Urothelium cell line (cell line): ENCODE data around the gene PPP1R14C.

ENCODE experiments used
- DNase-seq: peaks from one replicate; pipeline ENCODE4 v3.0.0; 2011; ENCODE audit warnings: low spot score, mixed read lengths
- FAIRE-seq: peaks from 2 replicates; lab custom pipeline; 2011; peaks lifted over from hg19 to GRCh38; lab: Jason Lieb, UNC

Gene PPP1R14C

GRCh38 chr6:150243620-150244314 lies 100.9 kb downstream of the PPP1R14C start:
- FAIRE-seq (no peak), DNase-seq (no peak)

DNA sequence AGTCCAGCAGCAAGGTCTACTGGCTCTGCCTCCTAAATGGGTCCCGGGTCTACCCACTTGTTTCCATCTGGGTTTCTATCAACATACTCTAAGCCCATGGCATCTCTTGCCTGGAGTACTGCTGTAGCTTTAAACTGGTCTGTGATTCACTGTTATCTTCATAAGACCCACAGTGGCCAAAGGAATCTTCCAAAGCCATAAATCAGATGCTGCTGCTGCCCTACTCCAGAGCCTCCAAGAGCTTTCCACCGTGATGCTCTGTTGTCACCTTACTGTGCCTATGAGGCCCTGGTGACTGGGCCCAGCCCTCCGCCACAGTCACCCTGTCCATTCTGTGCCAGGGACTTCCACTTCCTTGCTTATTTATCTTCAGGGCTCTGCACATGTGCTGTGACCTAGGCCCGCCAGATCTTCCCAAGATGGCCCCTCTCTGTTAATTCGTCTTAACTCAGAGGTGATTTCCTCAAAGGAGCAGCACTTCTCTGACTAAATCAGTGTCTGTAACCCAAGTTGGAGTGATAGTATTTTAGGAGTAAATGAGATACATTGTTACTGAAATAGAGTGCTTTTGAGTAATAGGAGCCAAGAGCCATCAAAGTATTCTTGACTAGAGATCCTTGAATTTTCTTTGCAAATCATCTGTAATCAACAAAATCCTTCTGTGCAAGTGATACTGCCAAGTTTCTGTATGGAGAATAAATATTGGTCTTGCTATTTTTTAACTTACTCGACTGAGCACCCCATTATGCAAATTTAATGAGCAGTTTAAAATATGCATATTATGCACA lies 102.5 kb downstream of the PPP1R14C start:
- DNase-seq (no peak), FAIRE-seq (no peak)

- no peak for FAIRE-seq
- no peak for DNase-seq
These were observed 105.0 kb downstream of the PPP1R14C start for GRCh38 chr6:150247803-150248202.

- FAIRE-seq (no peak), DNase-seq (no peak)
These were observed 105.5 kb downstream of the PPP1R14C start for GRCh38 chr6:150248300-150248699.

DNA sequence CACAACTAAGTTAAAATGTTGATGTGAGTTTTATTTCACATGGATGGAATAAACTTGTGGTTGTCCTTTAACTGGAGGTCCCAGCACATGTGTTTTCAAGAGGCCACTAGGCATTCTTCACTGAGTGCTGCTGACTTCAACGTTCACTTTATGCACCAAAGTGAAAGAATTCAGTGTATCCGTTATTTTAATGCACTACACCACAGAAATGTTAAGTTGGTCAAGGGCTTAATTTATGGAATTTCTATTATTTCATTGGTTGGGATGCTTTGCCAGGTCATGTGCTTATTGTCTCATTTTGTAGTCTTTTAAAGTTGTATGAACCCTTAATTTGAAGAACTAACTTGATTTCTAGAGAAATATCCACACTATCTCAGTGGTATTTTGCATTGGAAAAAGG lies 106.4 kb downstream of the PPP1R14C start:
- no peak for FAIRE-seq
- DNase-seq: no peak

DNA sequence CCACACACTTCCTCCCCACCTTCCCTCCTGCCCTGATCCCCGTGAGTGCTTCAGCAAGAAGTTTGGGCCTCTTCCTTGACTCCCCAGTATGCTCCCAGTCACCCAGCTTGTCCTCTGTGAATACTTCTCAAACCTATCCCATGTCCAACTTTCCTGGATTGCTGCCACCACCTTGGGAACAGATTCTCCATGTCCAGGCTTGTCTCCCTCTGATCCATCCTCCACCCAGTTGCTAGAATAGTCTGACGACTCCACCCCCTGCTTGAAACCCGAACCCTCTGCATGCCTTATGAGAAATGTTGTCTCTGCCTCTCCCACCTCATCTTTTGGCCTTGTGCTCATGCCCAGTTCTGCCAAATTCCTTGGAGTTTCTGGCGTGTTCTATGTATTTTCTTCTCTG lies 108.0 kb downstream of the PPP1R14C start:
- peak; percentile 30 for FAIRE-seq
- peak; percentile 47 for DNase-seq

DNA sequence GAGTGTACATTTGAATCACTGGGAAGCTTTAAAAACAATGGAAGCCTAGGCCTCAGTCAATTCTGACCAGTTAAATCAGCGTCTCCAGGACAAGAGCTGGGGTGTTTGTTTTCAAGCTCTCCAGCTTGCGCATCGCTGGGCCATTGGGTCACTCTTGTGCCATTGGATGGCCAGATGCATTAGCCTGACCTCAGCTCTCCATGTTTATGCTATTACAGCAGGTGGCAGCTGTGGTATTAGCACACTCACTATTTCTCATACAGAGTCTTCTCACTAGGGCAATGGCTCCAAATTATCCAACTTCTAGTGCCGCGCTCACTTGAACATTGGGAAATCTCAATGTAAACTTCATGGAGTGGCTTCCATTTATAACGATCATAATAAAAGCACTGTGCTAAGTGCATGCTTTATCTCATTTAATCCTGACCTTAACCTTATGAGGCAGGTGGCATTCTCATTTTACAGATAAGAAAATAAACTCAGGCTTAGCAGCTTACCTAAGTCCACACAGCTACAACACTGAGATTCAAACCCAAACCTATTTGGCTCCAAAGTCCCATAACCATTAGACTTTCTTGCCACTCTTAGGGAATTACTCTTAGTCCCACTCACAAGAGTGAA lies 108.8 kb downstream of the PPP1R14C start:
- FAIRE-seq (no peak), DNase-seq (no peak)

GRCh38 chr6:150252714-150253444 lies 110.0 kb downstream of the PPP1R14C start:
- DNase-seq (peak; percentile 76), FAIRE-seq (no peak)

- DNase-seq (no peak), FAIRE-seq (no peak)
These were observed 110.6 kb downstream of the PPP1R14C start for GRCh38 chr6:150253489-150253888.

GRCh38 chr6:150254770-150255169 lies 111.9 kb downstream of the PPP1R14C start:
- no peak for DNase-seq

DNA sequence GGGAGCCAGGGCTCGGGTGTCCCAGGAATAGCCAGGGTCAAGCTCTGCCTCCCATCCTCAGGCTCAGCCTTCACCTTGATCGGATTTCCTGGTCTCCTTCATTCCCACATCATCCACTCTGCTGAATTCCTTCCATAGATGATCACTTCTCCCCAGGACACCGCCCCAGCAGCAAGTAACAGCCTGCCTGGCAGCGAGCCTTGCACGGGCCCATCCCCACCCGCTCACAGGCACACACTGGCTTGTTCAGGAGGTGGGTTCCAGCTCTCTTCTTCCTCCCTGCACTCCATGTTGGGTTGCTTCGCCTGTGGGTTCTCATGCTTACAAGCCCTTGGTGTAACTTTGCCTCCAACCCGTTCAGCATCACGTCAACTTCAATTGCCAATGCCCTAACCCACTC lies 113.0 kb downstream of the PPP1R14C start:
- FAIRE-seq: no peak
- DNase-seq: no peak

More at GRCh38 chr6:150254770-150255169, 111.9 kb downstream of the PPP1R14C start:
- FAIRE-seq: no peak

GRCh38 chr6:150256618-150257272 lies 113.9 kb downstream of the PPP1R14C start:
- FAIRE-seq: no peak

DNA sequence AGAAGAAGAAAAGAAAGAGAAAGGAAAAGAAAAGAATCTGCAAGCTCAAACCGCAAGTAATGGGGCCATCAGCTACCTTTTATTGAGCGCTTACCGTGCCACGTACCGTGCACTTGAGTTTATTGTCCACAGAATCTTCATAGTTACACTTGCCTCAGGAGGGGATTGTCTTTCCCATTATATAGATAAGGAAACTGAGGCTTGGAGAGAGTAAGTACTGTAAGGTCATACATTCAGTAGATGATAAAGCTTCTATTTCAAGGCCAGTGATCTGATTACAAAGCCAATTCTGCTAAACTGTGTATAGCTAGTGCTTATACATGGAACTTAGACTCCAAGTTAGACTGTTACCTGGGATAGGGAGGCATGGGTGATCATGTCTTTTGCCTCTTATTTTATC lies 115.5 kb downstream of the PPP1R14C start:
- DNase-seq (no peak), FAIRE-seq (no peak)

More at GRCh38 chr6:150256618-150257272, 113.9 kb downstream of the PPP1R14C start:
- DNase-seq: no peak

- FAIRE-seq (no peak), DNase-seq (no peak)
These were observed 118.1 kb downstream of the PPP1R14C start for GRCh38 chr6:150260931-150261330.

DNA sequence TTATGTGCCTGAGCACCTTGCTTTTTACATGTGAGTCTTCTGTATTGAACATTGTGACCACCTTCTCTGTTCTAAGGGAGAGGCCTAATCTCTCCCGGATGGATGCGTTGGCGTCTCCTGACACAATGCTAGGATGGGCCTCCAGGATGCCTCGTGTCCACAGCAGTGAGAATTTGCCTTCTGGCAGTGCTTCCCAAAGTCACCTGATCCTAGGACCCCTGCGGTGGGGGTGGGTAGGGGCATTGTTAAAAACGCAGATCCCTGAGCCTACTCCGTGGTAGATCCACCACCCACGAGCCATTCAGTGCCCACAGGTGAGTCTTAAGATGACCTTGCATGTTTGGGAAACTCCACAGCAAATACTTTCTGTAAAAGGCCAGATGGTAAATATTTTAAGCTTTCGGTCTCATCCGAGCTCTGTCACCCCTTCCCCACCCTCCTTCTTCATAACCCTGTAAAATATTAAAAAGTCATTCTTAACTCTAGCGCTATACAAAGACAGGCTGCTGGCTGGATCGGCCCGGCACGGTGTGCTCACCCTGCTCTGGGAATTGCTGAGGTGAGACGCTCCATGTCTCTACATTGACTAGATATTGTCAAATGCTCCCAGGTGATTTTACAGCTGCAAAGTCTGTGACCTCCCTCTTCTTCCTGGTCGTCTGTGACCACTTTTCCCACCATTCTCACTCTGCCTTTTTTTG lies 119.3 kb downstream of the PPP1R14C start:
- DNase-seq: no peak
- no peak for FAIRE-seq

DNA sequence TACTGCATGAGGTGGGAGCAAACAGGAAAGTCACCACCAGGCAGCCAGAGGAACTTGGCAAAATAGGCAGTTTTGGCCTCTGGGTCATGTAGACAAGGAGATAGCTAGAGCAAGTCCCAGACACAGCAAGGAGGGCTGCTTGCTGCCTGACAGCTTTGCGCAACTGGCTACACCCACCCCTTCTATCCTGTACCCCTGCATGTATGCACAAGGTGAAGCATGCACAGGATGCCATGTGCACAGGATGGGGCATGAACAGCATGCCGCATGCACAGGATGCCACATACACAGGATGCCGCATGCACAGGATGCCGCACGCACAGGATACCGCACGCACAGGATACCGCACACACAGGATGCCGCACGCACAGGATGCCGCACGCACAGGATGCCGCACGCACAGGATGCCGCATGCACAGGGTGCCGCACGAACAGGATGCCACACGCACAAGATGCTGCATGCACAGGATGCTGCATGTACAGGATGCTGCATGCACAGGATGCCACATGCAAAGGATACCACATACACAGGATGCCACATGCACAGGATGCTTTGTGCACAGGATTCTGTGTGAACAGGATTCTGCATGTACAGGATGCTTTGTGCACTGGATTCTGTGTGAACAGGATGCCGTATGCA lies 121.0 kb downstream of the PPP1R14C start:
- FAIRE-seq: peak; percentile 88

DNA sequence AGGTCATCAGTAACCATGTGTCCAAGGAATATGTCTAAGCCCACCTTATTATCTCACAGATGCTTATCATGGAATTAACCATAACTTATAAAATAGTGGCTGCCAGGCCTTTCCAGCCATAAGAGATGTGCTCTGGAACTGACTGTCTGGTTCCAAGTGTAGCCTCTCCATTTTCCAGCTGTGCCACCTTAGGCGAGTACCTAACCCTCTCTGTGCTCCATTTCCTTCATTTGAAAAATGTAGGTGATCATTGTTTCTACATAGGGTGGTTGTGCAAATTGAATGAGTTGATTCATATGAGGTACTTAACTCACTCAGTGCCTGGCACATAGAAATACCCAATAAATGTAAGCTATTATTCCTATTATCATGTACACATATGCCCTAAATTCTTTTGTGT lies 123.5 kb downstream of the PPP1R14C start:
- FAIRE-seq (peak; percentile 9), DNase-seq (no peak)

More for the DNA sequence above, 121.0 kb downstream of the PPP1R14C start:
- no peak for DNase-seq

- no peak for DNase-seq
- FAIRE-seq: no peak
These were observed 124.3 kb downstream of the PPP1R14C start for GRCh38 chr6:150266963-150267685.
